ENCODE results near the gene FAM111B.

Gene FAM111B

GRCh38 chr11:59164028-59164427, 57.0 kb downstream of the FAM111B start:
- DNase-seq = no peak

- DNase-seq = peak; percentile 61 to 72
Measured at GRCh38 chr11:59171508-59172322, 64.7 kb downstream of the FAM111B start, which contains the start of gene DTX4. Gene DTX4, plus strand, starts transcription at chr11:59172132. Its CDS starts 464 bp downstream, at chr11:59172596.

- DNase-seq = no peak
Measured at GRCh38 chr11:59172345-59173079, 65.5 kb downstream of the FAM111B start.

- DNase-seq = peak in 1 of 2 experiments; percentile 30
Measured at GRCh38 chr11:59173080-59173963, 66.3 kb downstream of the FAM111B start.

- no peak for DNase-seq
Measured at GRCh38 chr11:59173964-59174663, 67.1 kb downstream of the FAM111B start.

- DNase-seq = no peak
Measured at GRCh38 chr11:59174664-59175033, 67.6 kb downstream of the FAM111B start.

GRCh38 chr11:59175091-59175501, 68.1 kb downstream of the FAM111B start:
- DNase-seq = no peak

GRCh38 chr11:59176330-59176729, 69.3 kb downstream of the FAM111B start:
- DNase-seq = no peak

Measured in NCI-H524 (cell line).